Osteoblast (primary cell): ENCODE results near the gene NACC2. TPM values are rescaled to one million over a fixed set of nuclear protein-coding genes. Genes with fewer than 3 reads are reported as not detected.
A peak's percentile ranks its signal among the peaks of the same experiment; 100 is the strongest.

Source experiments
- DNase-seq: peaks from one replicate; pipeline ENCODE4 v3.0.0; 2011; ENCODE audit warnings: low spot score, mixed read lengths; ENCODE audit not compliant: insufficient read length; ENCODE audit errors: missing footprints
- H2AFZ ChIP-seq: 2 replicates; pipeline ENCODE4 v1.6.0; 2011; ENCODE audit warnings: mild to moderate bottlenecking, low read length
- H3K27ac ChIP-seq: 2 replicates; pipeline ENCODE4 v1.5.1; 2011; ENCODE audit warnings: mild to moderate bottlenecking, low read depth, low read length, moderate library complexity
- H3K27me3 ChIP-seq: 2 replicates; pipeline ENCODE4 v1.6.0; 2012; ENCODE audit warnings: mild to moderate bottlenecking, control low read depth, inconsistent platforms, low read length, moderate library complexity; ENCODE audit not compliant: insufficient read depth
- H3K36me3 ChIP-seq: 2 replicates; pipeline ENCODE4 v1.5.1; 2011; ENCODE audit warnings: mild to moderate bottlenecking, low read length, control low read depth, moderate library complexity; ENCODE audit not compliant: insufficient read depth
- H3K4me1 ChIP-seq: 2 replicates; pipeline ENCODE4 v1.5.1; 2011; ENCODE audit warnings: mild to moderate bottlenecking, low read length, control low read depth, moderate library complexity; ENCODE audit not compliant: insufficient read depth
- H3K4me2 ChIP-seq: 2 replicates; pipeline ENCODE4 v1.6.0; 2011; ENCODE audit warnings: mild to moderate bottlenecking, low read length; ENCODE audit not compliant: insufficient read depth
- H3K4me3 ChIP-seq: fragments of 200-600 bp; sonication (generic); 3 replicates; pipeline ENCODE4 v1.5.1; 2012; ENCODE audit warnings: mild to moderate bottlenecking, low read length, inconsistent platforms; ENCODE audit not compliant: insufficient read depth
- H3K79me2 ChIP-seq: 2 replicates; pipeline ENCODE4 v1.6.0; 2012; ENCODE audit warnings: mild to moderate bottlenecking, low read length, control low read depth, inconsistent platforms; ENCODE audit not compliant: insufficient read depth
- H3K9me3 ChIP-seq: 2 replicates; pipeline ENCODE4 v1.5.1; 2011; ENCODE audit warnings: low read depth, low read length, control low read depth
- H4K20me1 ChIP-seq: 2 replicates; pipeline ENCODE4 v1.6.0; 2012; ENCODE audit warnings: mild to moderate bottlenecking, low read length, control low read depth; ENCODE audit not compliant: insufficient read depth
- total RNA-seq: library from RNA; depleted of rRNA; stranded (reverse); fragments of >200 nt; gene quantifications from 2 replicates; pipeline ENCODE4 v1.2.3, GENCODE V29; 2012
- TF ChIP-seq, protein P1 (sequence below): IDR thresholded peaks from 2 replicates; pipeline ENCODE4 v1.5.1; 2011; ENCODE audit warnings: mild to moderate bottlenecking, low read depth, low read length, moderate library complexity; ENCODE audit errors: extremely low read depth

NACC2 gene
- total RNA-seq, 1 donor = 32.9 TPM

DNA sequence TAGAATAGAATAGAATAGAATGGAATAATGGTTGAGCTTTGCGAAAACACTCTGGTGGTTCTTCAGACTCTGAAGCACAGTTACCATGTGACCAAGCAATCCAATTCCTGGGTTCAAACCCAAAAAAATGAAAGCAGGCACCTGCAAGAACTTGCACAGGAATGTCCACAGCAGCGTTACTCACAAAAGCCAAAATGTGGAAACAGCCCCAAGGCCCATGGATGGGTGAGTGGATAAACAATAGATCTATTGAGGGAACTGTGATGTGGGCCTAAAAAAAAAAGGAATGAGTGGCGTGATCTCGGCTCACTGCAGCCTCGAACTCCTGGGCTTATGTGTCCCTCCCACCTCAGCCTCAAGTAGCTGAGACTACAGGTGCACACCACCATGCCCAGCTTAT, 45.0 kb upstream of the NACC2 start:
- H3K79me2 ChIP-seq = no peaks in the 10 kb centered on the region
- H4K20me1 ChIP-seq = no peaks in the 10 kb centered on the region
- no peaks in the 10 kb centered on the region for H3K4me1 ChIP-seq
- H3K4me2 ChIP-seq = no peak overlapping the region
- peaks cover 10% of the 10 kb centered on the region for H3K27me3 ChIP-seq
- no peak overlapping the region for H2AFZ ChIP-seq
- H3K27ac ChIP-seq = no peak overlapping the region
- no peaks in the 10 kb centered on the region for H3K9me3 ChIP-seq
- no peak for DNase-seq
- TF ChIP-seq, protein P1, sequence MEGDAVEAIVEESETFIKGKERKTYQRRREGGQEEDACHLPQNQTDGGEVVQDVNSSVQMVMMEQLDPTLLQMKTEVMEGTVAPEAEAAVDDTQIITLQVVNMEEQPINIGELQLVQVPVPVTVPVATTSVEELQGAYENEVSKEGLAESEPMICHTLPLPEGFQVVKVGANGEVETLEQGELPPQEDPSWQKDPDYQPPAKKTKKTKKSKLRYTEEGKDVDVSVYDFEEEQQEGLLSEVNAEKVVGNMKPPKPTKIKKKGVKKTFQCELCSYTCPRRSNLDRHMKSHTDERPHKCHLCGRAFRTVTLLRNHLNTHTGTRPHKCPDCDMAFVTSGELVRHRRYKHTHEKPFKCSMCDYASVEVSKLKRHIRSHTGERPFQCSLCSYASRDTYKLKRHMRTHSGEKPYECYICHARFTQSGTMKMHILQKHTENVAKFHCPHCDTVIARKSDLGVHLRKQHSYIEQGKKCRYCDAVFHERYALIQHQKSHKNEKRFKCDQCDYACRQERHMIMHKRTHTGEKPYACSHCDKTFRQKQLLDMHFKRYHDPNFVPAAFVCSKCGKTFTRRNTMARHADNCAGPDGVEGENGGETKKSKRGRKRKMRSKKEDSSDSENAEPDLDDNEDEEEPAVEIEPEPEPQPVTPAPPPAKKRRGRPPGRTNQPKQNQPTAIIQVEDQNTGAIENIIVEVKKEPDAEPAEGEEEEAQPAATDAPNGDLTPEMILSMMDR = no peak
- H3K4me3 ChIP-seq = no peak overlapping the region
- H3K36me3 ChIP-seq = no peaks in the 10 kb centered on the region

DNA sequence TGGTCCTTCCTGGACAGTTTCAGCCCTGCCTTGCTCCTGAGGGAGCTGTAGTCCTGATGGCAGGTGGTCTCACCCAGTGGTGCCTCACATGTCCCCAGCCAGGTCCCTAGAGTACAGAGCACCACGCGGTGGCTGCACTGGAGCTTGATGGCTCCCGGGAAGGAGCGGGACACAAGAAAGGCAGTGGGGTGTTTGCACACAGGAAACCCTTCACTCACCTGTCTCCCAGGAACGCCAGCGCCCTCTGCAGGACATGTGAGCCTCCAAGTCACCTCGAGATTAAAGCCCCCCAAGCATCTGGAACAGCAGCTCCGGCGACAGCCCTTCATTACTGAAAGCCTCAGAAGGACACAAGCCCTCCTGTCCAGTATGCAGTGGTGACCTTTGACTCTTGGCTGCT, 43.5 kb upstream of the NACC2 start:
- Histone ChIP-seq H3K4me1 (no peaks in the 10 kb centered on the region), H2AFZ (no peak overlapping the region), H3K27ac (no peak overlapping the region), H3K4me2 (no peak overlapping the region), H3K4me3 (no peak overlapping the region), H4K20me1 (no peaks in the 10 kb centered on the region), H3K36me3 (no peaks in the 10 kb centered on the region), H3K9me3 (no peaks in the 10 kb centered on the region), H3K79me2 (no peaks in the 10 kb centered on the region), H3K27me3 (peaks cover 21% of the 10 kb centered on the region)
- peak; percentile 91 for DNase-seq
- TF ChIP-seq, protein P1 = peak; percentile 32

DNA sequence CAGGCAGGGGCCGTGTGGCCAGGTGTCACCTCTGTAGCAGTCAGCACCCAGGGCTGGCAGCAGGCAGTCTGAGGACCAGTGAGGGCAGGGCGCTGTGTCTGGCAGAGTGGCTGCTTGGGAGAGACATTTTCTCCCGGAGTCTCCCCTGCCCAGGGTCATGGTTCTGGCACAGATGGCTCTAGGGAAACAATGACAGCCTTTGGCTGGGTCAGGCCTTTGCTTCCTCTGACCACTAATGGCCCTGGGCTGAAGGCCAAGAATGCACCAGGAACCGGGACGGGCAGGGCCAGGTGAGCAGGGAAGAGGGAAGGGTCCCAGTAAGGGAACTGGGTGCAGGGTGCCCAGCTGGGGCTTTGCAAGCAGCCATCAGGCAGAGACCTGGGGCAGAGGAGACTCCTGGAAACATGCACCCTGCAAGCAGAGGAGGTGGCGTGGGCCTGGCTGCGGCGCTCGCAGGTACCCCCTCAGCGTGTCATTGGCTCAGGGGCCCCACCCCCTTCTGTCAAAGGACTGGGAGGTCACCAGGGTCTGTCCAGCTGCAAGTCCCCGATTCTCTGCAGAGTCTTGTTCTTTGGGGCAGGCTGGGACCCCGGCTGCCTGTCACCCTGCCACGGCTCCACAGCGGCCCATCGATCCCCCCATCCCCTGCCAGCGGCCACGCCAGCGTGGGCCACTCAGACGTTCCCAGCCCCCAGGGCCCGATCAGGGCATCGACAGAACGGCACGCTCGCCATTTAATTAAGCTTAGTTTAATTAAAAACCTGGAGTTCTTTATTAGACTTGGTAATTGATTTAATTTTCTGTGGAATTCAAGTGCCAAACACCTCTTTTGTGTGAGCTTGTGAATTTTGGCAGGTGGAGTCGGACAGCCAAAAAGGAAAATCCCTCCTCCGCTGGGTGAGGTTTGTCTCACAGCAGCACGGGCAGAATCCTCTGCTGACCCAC, 42.5 kb upstream of the NACC2 start:
- no peak overlapping the region for H2AFZ ChIP-seq
- H3K27me3 ChIP-seq = peaks cover 27% of the 10 kb centered on the region
- no peak overlapping the region for H3K4me2 ChIP-seq
- TF ChIP-seq, protein P1 = no peak
- no peaks in the 10 kb centered on the region for H3K36me3 ChIP-seq
- H3K4me1 ChIP-seq = no peaks in the 10 kb centered on the region
- H3K4me3 ChIP-seq = no peak overlapping the region
- no peak overlapping the region for H3K27ac ChIP-seq
- no peaks in the 10 kb centered on the region for H3K79me2 ChIP-seq
- no peaks in the 10 kb centered on the region for H3K9me3 ChIP-seq
- no peaks in the 10 kb centered on the region for H4K20me1 ChIP-seq
- DNase-seq = no peak

DNA sequence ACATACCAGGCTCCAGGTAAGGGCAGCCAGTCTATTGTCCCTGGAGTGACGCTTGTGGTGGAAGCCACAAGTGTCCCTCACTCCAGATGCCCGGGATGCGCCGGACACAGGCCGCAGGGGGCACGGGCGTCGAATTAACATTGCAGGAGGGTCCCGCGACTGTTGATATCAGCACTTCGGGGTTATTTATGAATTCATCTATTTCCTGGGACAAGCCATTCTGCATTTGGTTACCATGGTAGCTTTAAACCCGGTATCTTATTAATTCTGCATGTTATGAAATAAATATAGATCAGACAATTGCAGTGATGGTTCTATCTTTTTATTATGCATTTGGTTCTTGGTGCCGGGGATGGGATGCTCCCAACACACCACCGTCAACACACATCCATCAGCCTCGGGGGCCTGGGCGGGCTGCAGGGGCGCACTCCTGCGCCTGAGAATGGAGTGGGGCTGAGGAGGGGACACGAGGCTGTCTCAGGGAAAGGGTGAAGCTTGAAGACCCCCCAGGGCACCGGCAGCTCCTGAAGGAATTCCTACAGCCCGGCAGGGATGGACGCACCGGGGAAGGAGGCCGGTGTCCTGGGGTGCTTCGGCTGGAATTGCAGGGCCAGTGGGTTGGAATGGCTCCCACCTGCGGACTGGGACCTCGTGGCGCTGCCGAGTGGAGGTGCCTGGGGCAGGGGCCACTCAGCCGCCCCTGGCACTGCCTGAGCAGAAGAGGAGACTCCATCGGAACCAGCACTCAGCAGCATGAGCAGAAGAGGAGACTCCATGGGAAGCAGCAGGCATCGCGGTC, 41.2 kb upstream of the NACC2 start:
- peaks cover 37% of the 10 kb centered on the region for H3K27me3 ChIP-seq
- H3K36me3 ChIP-seq = no peaks in the 10 kb centered on the region
- H3K4me2 ChIP-seq = no peak overlapping the region
- H3K79me2 ChIP-seq = no peaks in the 10 kb centered on the region
- TF ChIP-seq, protein P1 = no peak
- no peaks in the 10 kb centered on the region for H3K4me1 ChIP-seq
- no peak overlapping the region for H2AFZ ChIP-seq
- H3K9me3 ChIP-seq = no peaks in the 10 kb centered on the region
- DNase-seq = no peak
- H4K20me1 ChIP-seq = no peaks in the 10 kb centered on the region
- H3K27ac ChIP-seq = no peak overlapping the region
- no peak overlapping the region for H3K4me3 ChIP-seq
